GM18517 (cell line): ENCODE data around the gene U2SURP.
A peak's percentile ranks its signal among the peaks of the same experiment; 100 is the strongest.
"Not testable (repeated sequence)": the region's sequence is repeated elsewhere in the genome, so short reads cannot be mapped to it uniquely, and the experiment has no call there.

Source experiments
- ATAC-seq: cut with Tn5 transposase; IDR thresholded peaks from one replicate; pipeline ENCODE4 v1.9.1; 2021; ENCODE audit warnings: mild to moderate bottlenecking, moderate library complexity; ENCODE audit not compliant: unreplicated experiment

U2SURP gene

DNA sequence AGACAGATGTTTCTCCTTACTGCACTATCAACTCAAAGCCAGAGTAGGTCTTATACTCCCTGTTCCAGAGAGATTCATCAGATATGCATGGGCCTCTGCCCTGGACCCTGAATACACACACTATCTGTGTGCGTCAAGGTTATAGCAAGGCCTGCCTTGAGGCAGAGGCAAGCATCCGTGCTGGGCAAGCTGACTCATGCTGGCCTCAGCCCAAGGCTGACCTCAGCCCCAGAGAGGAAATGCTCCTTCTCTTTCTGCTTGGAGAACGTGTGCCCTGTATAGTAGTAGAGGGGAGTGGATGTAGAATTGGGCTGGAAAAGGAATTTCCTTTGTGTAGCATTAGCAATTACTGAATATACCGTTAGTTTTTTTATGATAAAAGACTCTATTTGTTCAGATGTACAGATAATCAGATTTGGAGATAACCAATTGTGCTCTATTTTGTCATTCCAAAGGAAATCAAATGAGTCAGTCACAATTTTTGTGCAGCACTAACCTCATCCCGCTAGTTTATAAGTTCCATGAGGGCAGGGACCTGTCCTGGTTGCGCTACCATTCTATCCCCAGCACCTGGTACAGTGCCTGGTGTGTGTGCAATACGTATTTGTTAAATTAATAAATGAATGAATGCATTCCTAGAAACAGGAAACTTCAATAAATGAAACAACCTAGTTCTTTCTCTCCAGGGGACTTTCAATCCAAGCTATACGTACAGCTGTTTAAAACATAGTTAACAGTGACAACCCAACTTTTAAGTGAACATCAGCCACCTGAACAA is 24.6 kb upstream of the U2SURP start:
- no peak for ATAC-seq

DNA sequence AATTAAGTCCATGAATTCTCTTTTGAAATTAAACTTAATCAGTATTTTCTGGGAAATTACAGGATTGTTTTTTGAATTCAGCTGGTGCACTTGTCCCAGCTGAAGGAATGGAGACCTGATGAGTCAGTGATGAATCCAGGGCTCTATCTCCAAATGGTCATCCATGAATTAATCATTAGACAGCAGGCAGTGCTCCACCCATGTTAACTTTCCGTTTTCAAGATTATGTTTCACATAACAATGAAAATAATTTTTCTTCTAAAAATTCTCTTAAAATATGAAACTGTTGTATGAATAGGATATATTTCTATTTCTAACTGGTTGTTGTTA is 24.0 kb upstream of the U2SURP start:
- no peak for ATAC-seq

DNA sequence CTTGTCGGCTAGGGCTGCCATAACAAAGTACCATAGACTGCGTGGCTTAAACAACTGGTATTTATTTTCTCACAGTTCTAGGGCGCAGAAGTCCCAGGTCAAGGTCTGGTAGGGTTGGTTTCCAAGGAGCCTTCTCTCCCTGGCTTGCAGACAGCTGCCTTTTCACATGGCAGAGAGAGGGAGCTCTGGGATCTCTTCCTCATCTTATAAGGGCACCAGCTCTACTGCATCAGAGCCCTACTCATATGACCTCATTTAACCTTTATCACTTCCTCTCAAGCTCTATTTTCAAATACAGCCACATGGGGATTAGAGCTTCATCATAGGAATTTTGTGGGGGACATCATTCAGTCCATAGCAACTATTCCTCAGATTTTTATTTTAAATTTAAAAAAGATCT is 20.3 kb upstream of the U2SURP start:
- no peak for ATAC-seq

DNA sequence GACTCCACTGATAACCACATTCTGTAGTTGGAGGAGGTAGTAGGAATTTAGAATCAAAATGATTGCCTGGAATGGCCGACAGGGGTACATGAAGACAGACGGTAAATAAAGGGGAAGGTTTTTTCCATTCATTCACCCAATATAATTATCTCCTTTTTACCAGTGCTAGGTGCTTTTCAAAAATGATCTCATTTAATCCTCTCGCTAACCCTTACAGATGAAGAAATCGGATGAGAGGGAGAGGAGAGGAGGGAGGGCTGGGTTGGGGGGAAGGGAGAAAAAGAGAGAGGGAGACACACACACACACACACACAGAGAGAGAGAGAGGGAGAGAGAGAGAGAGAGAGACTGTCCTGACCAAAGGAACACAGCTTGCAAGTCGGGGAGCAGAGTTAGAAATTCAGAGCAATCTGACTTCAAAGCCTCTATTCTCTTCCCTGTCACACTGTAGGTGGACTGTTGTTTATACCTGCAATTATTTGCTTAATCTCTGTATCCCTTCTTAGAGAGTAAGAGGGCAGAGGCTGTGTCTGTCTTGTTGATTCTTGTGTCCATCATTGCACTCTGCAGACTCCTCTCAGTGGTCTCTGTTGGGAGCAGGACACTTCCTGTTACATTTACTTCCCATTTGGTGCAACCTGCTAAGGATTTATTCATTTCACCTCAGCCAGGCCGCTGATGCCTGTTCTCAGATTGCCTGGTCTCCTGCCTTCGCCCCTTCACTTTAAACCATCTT is 19.2 kb upstream of the U2SURP start:
- ATAC-seq = no peak

- no peak for ATAC-seq
Observed at GRCh38 chr3:142983318-142983717, 18.1 kb upstream of the U2SURP start.

DNA sequence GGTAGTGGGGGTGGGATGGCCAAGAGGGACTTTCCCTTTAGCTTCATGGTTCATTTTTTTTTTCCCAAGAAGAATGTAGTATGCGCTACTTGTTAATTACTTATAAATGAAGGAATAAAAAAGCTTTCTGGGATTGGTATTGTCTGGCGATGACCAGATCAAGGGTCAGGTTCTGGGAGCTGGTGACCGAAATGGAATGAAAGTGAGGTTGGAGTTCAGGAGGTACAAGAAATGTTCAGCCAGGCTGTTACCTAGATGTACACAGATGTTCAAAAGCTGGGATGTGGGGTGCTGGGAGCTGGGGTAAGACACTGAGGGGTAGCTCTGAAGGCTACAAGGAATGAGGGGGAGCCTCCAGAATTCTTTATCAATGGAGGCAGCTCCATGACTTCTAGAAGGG is 17.1 kb upstream of the U2SURP start:
- ATAC-seq = no peak

DNA sequence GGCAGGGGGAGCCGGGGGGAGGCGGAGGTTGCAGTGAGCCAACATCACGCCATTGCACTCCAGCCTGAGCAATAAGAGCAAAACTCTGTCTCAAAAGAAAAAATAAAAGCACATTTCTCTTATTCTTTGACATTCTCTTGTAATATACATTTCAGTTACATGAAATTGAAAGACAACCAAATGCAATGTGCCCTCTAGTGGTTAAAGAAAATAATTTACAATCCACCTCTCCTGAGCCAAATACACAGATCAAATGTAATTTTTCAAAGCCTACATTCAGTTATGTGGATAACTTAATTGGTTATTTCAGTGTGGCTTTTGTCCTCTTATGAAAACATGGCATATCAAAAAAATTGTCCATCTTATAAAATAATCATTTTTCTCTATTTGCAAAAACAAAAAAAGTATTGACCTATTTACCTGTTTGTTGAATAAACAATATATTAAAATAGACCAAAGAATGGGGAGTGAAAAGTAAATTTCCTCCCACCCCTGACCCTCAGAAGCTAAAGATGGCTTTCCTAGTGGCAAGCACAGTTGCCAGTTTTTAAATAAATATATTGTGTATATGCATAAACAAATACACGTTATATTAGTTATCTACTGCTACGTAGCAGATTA is 14.2 kb upstream of the U2SURP start:
- no peak for ATAC-seq

GRCh38 chr3:142987707-142988106 is 13.7 kb upstream of the U2SURP start:
- no peak for ATAC-seq

GRCh38 chr3:142988221-142988620 is 13.1 kb upstream of the U2SURP start:
- ATAC-seq = not testable (repeated sequence)

DNA sequence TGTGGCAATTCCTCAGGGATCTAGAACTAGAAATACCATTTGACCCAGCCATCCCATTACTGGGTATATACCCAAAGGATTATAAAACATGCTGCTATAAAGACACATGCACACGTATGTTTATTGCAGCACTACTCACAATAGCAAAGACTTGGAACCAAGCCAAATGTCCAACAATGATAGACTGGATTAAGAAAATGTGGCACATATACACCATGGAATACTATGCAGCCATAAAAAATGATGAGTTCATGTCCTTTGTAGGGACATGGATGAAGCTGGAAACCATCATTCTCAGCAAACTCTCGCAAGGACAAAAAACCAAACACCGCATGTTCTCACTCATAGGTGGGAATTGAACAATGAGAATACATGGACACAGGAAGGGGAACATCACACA is 12.5 kb upstream of the U2SURP start:
- ATAC-seq = not testable (repeated sequence)

DNA sequence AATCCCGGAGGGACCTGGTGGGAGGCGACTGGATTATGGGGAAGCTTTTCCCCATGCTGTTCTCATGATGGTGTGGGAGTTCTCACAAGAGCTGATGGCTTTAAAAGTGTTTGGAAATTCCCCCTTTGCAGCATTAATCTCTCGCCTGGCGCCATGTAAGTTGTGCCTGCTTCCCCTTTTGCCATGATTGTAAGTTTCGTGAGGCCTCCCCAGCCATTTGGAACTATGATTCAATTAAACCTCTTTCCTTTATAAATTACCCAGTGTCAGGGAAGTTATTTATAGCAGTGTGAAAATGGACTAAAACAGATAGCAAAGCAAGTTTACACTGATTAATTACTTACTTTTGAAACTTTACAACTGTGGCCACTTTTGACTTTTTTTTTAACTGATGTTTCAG is 10.6 kb upstream of the U2SURP start:
- ATAC-seq = no peak

DNA sequence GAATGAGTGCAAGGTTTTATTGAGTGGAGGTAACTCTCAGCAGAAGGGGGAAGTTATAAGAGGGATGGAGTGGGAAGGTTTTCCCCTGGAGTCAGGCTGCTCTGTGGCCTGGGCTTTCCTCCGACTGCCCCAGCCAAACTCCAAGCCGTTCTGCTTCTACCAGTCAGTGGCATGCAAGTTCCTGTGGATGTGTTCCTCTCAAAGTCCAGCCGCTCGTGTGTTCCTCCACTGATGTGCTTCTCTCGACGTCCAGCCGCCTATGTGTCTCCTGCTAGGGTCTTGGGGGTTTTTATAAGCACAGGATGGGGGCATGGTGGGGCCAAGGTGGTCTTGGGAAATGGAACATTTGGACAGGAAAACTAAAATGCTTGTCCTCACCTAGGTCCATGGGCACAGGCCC is 9.0 kb upstream of the U2SURP start:
- no peak for ATAC-seq

GRCh38 chr3:142993958-142994442 is 7.4 kb upstream of the U2SURP start:
- peak; percentile 80 for ATAC-seq

DNA sequence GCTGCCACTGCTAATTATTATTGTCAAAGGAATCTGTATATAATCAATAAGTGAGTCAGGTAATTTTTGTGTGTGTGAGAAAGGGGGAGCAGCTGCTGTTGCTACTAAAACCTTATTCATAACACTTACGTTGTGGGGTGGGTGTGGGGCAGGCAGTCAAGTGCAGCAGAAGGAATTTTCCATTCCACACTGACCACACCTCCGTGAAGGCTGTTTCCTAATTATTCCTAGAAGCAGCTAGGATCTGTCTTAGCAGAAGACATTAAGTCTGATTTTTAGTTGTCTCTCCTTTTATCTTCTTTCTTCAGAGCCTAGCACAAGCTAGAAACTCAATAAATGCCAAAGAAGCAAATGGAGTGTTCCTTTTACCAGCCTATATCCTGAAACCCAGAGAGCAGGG is 4.0 kb upstream of the U2SURP start:
- no peak for ATAC-seq

GRCh38 chr3:142998439-142998838 is 2.9 kb upstream of the U2SURP start:
- ATAC-seq = no peak

GRCh38 chr3:142999881-143000280 is 1.5 kb upstream of the U2SURP start:
- ATAC-seq = no peak

DNA sequence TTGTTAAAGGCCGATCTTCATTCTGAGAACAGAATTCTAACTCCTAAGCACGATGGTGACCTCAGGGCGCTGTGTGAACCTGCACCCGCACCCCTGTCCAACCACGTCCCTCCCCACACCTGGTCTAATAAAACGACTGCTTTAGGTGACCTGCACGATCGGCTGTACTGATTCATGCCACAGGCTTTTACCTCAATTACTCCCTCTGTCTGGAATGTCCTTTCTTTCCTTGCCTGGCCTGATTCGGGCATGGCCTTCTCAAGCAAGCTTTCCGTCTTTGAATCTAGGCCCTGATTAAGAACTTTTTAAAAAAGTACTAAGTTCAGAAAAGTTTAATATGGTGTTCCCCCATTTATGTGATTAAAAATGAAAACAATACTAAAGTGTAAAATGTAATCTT is 842 bp upstream of the U2SURP start:
- no peak for ATAC-seq

DNA sequence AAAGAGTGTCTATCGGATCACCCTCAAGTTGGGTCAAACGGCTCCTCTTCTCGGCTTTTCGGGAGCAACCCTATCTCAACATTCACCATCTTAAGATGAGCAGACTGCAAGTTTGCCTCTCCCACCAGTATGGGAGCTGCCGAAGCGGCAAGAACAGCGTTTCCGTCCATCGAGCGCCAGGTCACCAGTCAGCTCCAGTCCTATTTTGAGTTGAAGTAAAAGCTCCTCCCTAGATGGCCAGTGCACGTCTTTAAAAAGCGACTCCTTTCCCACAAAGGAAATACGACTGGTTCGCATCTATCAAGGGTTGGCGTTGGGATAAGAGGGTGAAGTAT is 369 bp upstream of the U2SURP start:
- peak; percentile 61 for ATAC-seq

GRCh38 chr3:143002083-143002712 is 828 bp downstream of the U2SURP start:
- peak; percentile 32 for ATAC-seq

GRCh38 chr3:143002727-143003126 is 1.4 kb downstream of the U2SURP start:
- ATAC-seq = no peak

DNA sequence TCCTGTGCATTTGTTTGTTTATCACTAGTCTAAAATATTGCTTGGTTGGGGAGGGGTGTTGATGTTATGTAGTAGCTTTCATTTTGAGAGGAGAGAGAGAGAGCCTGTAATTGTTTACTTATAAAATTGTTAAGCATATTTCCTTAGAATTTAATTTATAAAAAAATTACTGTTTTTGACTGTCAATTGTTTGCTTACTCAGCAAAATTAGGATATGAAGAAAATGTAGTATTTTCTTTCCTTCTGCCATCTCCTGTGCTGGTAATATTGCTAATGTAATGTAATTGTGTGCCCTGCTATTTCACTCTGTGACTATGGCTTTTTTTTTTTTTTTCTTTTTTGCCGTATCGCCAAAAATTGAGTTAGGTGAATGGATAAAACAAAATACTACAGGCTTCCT is 3.5 kb downstream of the U2SURP start:
- no peak for ATAC-seq

- ATAC-seq = no peak
Observed at GRCh38 chr3:143010024-143010423, 8.7 kb downstream of the U2SURP start.
